HFF-Myc (cell line): Measurements from ENCODE around the gene C17orf114.

Experiments
- DNase-seq: peaks from one replicate; pipeline ENCODE4 v3.0.0-alpha.2; 2011; ENCODE audit warnings: low read depth; ENCODE audit errors: extremely low read depth
- H3K4me3 ChIP-seq: replicated peaks from 2 replicates; pipeline ENCODE4 v1.5.1; 2011; ENCODE audit warnings: low read depth, mild to moderate bottlenecking, control low read depth, low read length
- TF ChIP-seq, protein P1 (sequence below): IDR thresholded peaks from 2 replicates; pipeline ENCODE4 v1.5.1; 2012; ENCODE audit warnings: mild to moderate bottlenecking, low read depth, low read length, control low read depth; ENCODE audit errors: missing control alignments

Gene C17orf114

DNA sequence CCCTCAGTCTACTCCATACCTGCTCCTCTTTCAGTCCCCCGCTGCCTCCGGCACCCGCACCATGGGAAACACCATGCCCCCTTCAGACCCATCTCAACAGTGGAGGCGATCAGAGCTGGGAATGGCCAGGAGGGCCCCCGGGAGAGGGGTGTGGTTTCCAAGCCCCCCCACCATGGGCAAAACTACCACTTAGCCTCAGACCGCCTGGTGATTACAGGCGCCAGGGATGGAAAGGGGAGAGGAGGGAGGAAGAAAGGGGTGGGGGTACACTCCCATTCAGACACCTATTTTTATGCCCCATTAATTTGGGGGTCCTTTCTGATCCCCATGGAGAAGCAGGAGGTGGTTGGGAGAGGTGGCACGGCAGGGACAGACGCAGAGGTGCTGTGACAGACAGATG lies at the start of gene C17orf114:
Gene C17orf114, minus strand, starts transcription at position 101 of the 400 bp plus-strand sequence.
- H3K4me3 ChIP-seq = no peak within 1 kb of the TSS
- DNase-seq = no peak
- TF ChIP-seq, protein P1, sequence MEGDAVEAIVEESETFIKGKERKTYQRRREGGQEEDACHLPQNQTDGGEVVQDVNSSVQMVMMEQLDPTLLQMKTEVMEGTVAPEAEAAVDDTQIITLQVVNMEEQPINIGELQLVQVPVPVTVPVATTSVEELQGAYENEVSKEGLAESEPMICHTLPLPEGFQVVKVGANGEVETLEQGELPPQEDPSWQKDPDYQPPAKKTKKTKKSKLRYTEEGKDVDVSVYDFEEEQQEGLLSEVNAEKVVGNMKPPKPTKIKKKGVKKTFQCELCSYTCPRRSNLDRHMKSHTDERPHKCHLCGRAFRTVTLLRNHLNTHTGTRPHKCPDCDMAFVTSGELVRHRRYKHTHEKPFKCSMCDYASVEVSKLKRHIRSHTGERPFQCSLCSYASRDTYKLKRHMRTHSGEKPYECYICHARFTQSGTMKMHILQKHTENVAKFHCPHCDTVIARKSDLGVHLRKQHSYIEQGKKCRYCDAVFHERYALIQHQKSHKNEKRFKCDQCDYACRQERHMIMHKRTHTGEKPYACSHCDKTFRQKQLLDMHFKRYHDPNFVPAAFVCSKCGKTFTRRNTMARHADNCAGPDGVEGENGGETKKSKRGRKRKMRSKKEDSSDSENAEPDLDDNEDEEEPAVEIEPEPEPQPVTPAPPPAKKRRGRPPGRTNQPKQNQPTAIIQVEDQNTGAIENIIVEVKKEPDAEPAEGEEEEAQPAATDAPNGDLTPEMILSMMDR = no peak

DNA sequence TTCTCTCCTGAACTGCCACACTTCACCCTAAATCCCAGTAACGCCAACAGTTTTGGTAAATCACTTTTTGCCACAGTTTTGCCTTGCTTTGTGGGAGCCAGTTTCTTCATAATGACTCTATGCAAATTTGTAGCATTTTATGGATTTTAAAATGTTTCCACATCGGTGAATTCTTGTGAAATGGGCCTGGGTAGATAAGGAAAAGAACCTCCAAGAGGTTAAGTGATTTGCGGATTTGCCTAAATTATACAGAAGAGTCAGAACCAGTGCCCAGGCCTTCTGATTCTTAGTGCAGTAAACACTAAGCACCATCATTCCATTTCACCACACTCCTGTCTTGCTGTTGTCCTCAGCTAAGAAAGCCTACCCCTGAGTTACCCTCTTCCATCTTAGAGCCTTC lies 49.0 kb upstream of the C17orf114 start:
- DNase-seq = no peak
- H3K4me3 ChIP-seq = no peak overlapping the region
- TF ChIP-seq, protein P1 = no peak

DNA sequence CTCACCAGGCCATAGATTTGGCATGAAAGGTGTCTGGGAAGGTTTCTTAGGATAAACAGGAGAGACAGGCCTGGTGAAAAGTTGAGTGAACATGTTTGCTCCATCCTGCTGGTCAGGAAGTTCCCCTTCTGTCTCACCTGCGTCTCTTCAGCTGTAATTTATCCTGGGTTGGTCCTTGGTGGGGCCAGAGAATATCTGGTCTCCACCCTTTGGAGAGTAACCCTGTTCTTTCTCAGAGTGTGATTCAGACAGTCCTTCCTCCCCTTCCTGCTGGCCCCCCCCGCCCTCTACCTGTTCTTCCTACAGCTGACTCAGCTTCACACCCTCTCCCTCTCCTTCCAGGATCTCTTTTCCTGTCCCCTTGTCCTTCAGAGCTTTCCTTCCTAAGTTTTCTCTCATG lies 48.1 kb upstream of the C17orf114 start:
- no peak overlapping the region for H3K4me3 ChIP-seq
- DNase-seq = no peak
- TF ChIP-seq, protein P1 = no peak

DNA sequence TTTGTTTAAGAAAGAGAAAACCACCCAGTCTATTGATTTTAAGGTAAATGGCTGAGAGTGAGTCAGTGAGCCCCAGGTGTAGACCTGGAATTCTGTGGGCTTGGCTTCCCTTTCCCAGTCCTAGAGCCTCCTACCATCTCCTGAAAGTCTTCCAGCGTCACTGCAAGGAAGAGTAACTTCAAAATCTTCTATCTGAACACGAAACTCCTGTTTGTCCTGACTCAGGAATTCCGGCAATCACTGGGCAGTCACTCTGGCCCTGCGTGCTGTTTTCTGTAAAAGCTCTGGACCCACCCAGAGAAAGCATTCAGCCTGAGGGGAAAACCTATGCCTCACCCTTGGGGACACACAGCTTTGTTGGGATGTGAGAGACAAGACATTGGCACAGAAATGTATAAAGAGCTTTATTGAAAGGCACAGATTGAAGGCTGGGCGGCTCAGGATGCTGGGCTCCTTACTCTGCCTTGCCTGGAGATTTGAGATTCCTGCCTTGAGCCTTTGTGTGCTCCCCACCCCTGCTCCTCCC lies 46.9 kb upstream of the C17orf114 start:
- no peak overlapping the region for H3K4me3 ChIP-seq
- DNase-seq = no peak
- TF ChIP-seq, protein P1 = no peak

DNA sequence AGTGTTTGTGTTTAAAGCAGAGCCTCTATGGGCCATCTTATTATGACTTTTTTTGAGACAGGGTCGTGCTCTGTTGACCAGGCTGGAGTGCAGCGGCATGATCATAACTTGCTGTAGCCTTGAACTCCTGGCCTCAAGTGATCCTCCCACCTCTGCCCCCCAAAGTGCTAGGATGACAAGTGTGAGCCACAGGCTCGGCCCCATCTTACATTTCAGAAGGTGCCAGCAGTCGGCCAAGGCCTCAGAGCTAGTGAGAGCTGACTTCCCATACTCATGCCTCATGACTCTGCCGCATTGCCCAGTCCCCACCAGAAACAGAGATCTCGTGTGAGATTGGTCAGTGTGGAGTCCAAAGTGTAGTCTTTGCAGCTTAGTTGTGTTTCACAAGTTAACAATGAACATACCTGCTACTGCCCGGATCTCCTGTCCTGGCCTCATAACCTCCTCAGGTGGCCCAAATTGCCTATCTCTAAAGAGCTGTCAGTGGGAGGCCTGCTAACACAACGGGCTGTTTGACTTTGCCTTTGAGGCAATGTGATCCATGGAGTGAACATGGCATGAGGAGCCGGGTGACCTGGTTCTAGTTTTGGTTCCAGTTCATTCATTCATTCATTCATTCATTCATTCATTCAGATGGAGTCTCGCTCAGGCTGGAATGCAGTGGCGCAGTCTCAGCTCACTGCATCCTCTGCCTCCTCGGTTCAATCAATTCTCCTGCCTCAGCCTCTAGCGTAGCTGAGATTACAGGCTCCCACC lies 44.7 kb upstream of the C17orf114 start:
- H3K4me3 ChIP-seq = no peak overlapping the region
- no peak for DNase-seq
- TF ChIP-seq, protein P1 = no peak

DNA sequence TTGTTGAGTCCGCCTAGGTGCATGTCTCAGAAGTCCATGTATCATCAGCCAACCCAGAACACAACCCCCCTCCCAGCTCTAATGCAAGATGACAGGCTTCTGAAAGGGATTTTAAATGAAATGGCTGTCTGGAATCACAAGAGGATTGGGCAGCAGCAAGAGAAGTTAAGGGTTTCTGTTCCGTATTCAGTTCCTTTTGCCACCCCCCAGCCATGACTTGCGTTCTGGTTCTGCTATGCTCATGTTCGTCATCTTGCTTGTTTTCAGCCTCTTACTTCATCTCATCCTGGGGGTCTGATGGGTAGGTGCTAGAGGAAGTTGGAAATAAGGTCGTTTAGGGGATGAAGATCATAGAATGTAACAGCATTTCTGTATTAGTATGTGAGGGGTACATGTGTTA lies 43.0 kb upstream of the C17orf114 start:
- no peak overlapping the region for H3K4me3 ChIP-seq
- TF ChIP-seq, protein P1 = no peak
- DNase-seq = no peak
